H1 (cell line): ENCODE measurements around the gene LTBP3. TPM values are rescaled to one million over a fixed set of nuclear protein-coding genes. Genes with fewer than 3 reads are reported as not detected.

Source experiments
- EGR1 ChIP-seq: IDR thresholded peaks from 2 replicates; pipeline ENCODE4 v1.6.1; 2011; ENCODE audit warnings: low read depth, low read length, borderline replicate concordance
- POLR2A ChIP-seq, 2 experiments: IDR thresholded peaks; 1 replicate in 1 of 2; 2 replicates in 1 of 2; pipeline ENCODE4 v1.6.1; 2011; ENCODE audit warnings: low read depth in 2 of 2, low read length in 2 of 2, mild to moderate bottlenecking in 2 of 2; ENCODE audit errors: control extremely low read depth in 1 of 2
- SIN3A ChIP-seq, 2 experiments: IDR thresholded peaks in 1 of 2; conservative IDR thresholded peaks in 1 of 2; 2 replicates each; pipeline ENCODE4 v1.6.1; 2011 to 2012; ENCODE audit warnings: low read length in 2 of 2, improper control_type of control experiment in 1 of 2, low read depth in 1 of 2, mild to moderate bottlenecking in 1 of 2
- SP2 ChIP-seq: IDR thresholded peaks from 2 replicates; pipeline ENCODE4 v1.6.1; 2012; ENCODE audit warnings: mild to moderate bottlenecking, low read length, inconsistent platforms
- polyA plus RNA-seq, 7 experiments: library from polyadenylated mRNA; depleted of rRNA in 3 of 7; stranded (reverse) in 5 of 7; unstranded in 2 of 7; fragments of >200 nt in 5 of 7; fragments of 200-250 nt in 2 of 7; gene quantifications; 1 replicate in 5 of 7; 2 replicates in 1 of 7; 4 replicates in 1 of 7; pipeline versions ENCODE4 v1.2.1 to v1.2.3, GENCODE V29; 2011 to 2013; ENCODE audit warnings: missing spikeins in 2 of 7, mixed read lengths in 2 of 7
- total RNA-seq: library from RNA; stranded (reverse); fragmentation: NEBNext Ultra II Directional; extraction: Animal tissue kit (Norgen Biotek cat#: 25700); gene quantifications from 2 replicates; pipeline ENCODE4 v1.2.1, GENCODE V29; 2021
- TF ChIP-seq, protein P1 (sequence below), 3 experiments: IDR thresholded peaks; 1 replicate in 2 of 3; 2 replicates in 1 of 3; pipeline versions ENCODE4 v1.5.1 to v1.6.1; 2011; ENCODE audit warnings: low read length in 3 of 3, mild to moderate bottlenecking in 3 of 3, inconsistent platforms in 2 of 3, low read depth in 1 of 3, moderate library complexity in 1 of 3; ENCODE audit not compliant: insufficient read depth in 1 of 3; ENCODE audit errors: control extremely low read depth in 1 of 3

LTBP3 gene
- total and polyA plus RNA-seq, 2 of the 8 experiments (the other 6 are each of a cell fraction or from before 2014, with no cell fraction given), result 12.8 to 17.8 TPM

GRCh38 chr11:65578134-65578533, 20.0 kb upstream of the LTBP3 start (continued):
- TF ChIP-seq, protein P1, sequence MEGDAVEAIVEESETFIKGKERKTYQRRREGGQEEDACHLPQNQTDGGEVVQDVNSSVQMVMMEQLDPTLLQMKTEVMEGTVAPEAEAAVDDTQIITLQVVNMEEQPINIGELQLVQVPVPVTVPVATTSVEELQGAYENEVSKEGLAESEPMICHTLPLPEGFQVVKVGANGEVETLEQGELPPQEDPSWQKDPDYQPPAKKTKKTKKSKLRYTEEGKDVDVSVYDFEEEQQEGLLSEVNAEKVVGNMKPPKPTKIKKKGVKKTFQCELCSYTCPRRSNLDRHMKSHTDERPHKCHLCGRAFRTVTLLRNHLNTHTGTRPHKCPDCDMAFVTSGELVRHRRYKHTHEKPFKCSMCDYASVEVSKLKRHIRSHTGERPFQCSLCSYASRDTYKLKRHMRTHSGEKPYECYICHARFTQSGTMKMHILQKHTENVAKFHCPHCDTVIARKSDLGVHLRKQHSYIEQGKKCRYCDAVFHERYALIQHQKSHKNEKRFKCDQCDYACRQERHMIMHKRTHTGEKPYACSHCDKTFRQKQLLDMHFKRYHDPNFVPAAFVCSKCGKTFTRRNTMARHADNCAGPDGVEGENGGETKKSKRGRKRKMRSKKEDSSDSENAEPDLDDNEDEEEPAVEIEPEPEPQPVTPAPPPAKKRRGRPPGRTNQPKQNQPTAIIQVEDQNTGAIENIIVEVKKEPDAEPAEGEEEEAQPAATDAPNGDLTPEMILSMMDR (IDR thresholded peaks at IDR 0.05; ENCODE audit: control extremely low read depth in 1 of 3, insufficient read depth in 1 of 3, low read depth in 1 of 3, low read length in 3 of 3), result no peak
- TF ChIP-seq SIN3A (conservative IDR thresholded peaks at IDR 0.05 in 1 of 2, IDR thresholded peaks at IDR 0.05 in 1 of 2; ENCODE audit: low read depth in 1 of 2, low read length in 2 of 2), result no peak
- no peak for TF ChIP-seq EGR1
- no peak for TF ChIP-seq SP2
- no peak for TF ChIP-seq POLR2A (IDR thresholded peaks at IDR 0.05; ENCODE audit: control extremely low read depth in 1 of 2, low read depth in 2 of 2, low read length in 2 of 2)
